Liver (tissue), 9 donors: ENCODE results near the gene ARHGEF12. TPM values are rescaled to one million over a fixed set of nuclear protein-coding genes. Genes with fewer than 3 reads are reported as not detected.

Experiments used
- DNase-seq: peaks from one replicate; pipeline ENCODE4 v3.0.0-alpha.2; 2017; ENCODE audit warnings: low spot score
- H3K27ac ChIP-seq, 2 donors: one replicate each; pipeline ENCODE4 v1.7.0; 2013; ENCODE audit warnings: inconsistent platforms in 2 of 2, low read length in 2 of 2, control low read depth in 1 of 2, low read depth in 1 of 2, mild to moderate bottlenecking in 1 of 2
- H3K27me3 ChIP-seq, 4 donors: one replicate each; pipeline versions ENCODE4 v1.6.1 to v1.7.0; 2013; ENCODE audit warnings: low read length in 3 of 4, inconsistent platforms in 1 of 4, mild to moderate bottlenecking in 1 of 4, moderate library complexity in 1 of 4; ENCODE audit not compliant: control insufficient read depth in 4 of 4, insufficient read depth in 4 of 4
- H3K36me3 ChIP-seq, 4 donors: one replicate each; pipeline versions ENCODE4 v1.6.1 to v1.7.0; 2013; ENCODE audit warnings: low read length in 3 of 4, mild to moderate bottlenecking in 3 of 4, low read depth in 1 of 4, moderate library complexity in 1 of 4; ENCODE audit not compliant: control insufficient read depth in 4 of 4, insufficient read depth in 3 of 4
- H3K4me1 ChIP-seq, 4 donors: one replicate each; pipeline versions ENCODE4 v1.6.1 to v1.7.0; 2013; ENCODE audit warnings: low read length in 3 of 4, mild to moderate bottlenecking in 3 of 4, moderate library complexity in 1 of 4; ENCODE audit not compliant: control insufficient read depth in 4 of 4, insufficient read depth in 4 of 4
- H3K4me3 ChIP-seq, 3 donors: one replicate each; pipeline versions ENCODE4 v1.6.1 to v1.7.0; 2013; ENCODE audit warnings: low read length in 3 of 3, control low read depth in 1 of 3, low read depth in 1 of 3, mild to moderate bottlenecking in 1 of 3
- H3K9ac ChIP-seq, 2 donors: one replicate each; pipeline ENCODE4 v1.7.0; 2013; ENCODE audit warnings: low read length in 2 of 2, mild to moderate bottlenecking in 2 of 2, moderate library complexity in 2 of 2, control low read depth in 1 of 2, low read depth in 1 of 2
- H3K9me3 ChIP-seq, 4 donors: one replicate each; pipeline versions ENCODE4 v1.6.1 to v1.7.0; 2013; ENCODE audit warnings: low read length in 3 of 4; ENCODE audit not compliant: control insufficient read depth in 4 of 4
- EGR1 ChIP-seq, 2 donors: IDR thresholded peaks; 2 replicates each; pipeline ENCODE4 v1.6.1; 2016 to 2018; ENCODE audit warnings: antibody characterized with exemption in 2 of 2, low read depth in 2 of 2
- FOXA1 ChIP-seq: IDR thresholded peaks from 2 replicates; pipeline ENCODE4 v1.6.1; 2016; ENCODE audit warnings: antibody characterized with exemption
- FOXA2 ChIP-seq: IDR thresholded peaks from 2 replicates; pipeline ENCODE4 v1.6.1; 2016; ENCODE audit warnings: antibody characterized with exemption
- GABPA ChIP-seq, 2 donors: IDR thresholded peaks in 1 of 2; conservative IDR thresholded peaks in 1 of 2; 2 replicates each; pipeline ENCODE4 v1.6.1; 2016; ENCODE audit warnings: antibody characterized with exemption in 2 of 2, mild to moderate bottlenecking in 1 of 2, moderate library complexity in 1 of 2
- HNF4A ChIP-seq, 2 donors: conservative IDR thresholded peaks; 2 replicates each; pipeline ENCODE4 v1.6.1; 2016; ENCODE audit warnings: antibody characterized with exemption in 2 of 2, mild to moderate bottlenecking in 2 of 2
- HNF4G ChIP-seq: IDR thresholded peaks from 2 replicates; pipeline ENCODE4 v1.6.1; 2016; ENCODE audit warnings: antibody characterized with exemption
- JUND ChIP-seq, 2 donors: IDR thresholded peaks; 2 replicates each; pipeline ENCODE4 v1.6.1; 2016; ENCODE audit warnings: antibody characterized with exemption in 2 of 2
- NR2F2 ChIP-seq: IDR thresholded peaks from 2 replicates; pipeline ENCODE4 v1.6.1; 2016; ENCODE audit warnings: antibody characterized with exemption
- RXRA ChIP-seq, 2 donors: IDR thresholded peaks; 2 replicates each; pipeline ENCODE4 v1.6.1; 2017 to 2018; ENCODE audit warnings: antibody characterized with exemption in 2 of 2, mild to moderate bottlenecking in 1 of 2
- SP1 ChIP-seq: IDR thresholded peaks from 2 replicates; pipeline ENCODE4 v1.6.1; 2018; ENCODE audit warnings: antibody characterized with exemption, mild to moderate bottlenecking
- TAF1 ChIP-seq: conservative IDR thresholded peaks from 2 replicates; pipeline ENCODE4 v1.6.1; 2016; ENCODE audit warnings: antibody characterized with exemption, mild to moderate bottlenecking
- YY1 ChIP-seq: IDR thresholded peaks from 2 replicates; pipeline ENCODE4 v1.6.1; 2016; ENCODE audit warnings: antibody characterized with exemption, mild to moderate bottlenecking
- WGBS: extraction: QIAGEN DNeasy Blood & Tissue Kit; methylation state at CpG from one replicate; pipeline ENCODE4 v1.1.7; 2013; 5-methylcytosine and 5-hydroxymethylcytosine counted together
- polyA plus RNA-seq, 2 donors: library from polyadenylated mRNA; stranded (reverse) in 1 of 2; unstranded in 1 of 2; fragments of 200-250 nt in 1 of 2; fragments of >200 nt in 1 of 2; fragmentation: Nextera tagmentation in 1 of 2; extraction: Ambion mirVana in 1 of 2; gene quantifications; one replicate each; pipeline versions ENCODE4 v1.2.1 to v1.2.3, GENCODE V29; 2013 to 2015
- total RNA-seq, 2 donors: library from RNA; depleted of rRNA; stranded (reverse); fragments of >200 nt; gene quantifications; one replicate each; pipeline ENCODE4 v1.2.3, GENCODE V29; 2014
- TF ChIP-seq, protein P1 (sequence below): IDR thresholded peaks from 2 replicates; pipeline ENCODE4 v1.6.1; 2016; ENCODE audit warnings: antibody characterized with exemption
- TF ChIP-seq, protein P2 (sequence below): IDR thresholded peaks from 2 replicates; pipeline ENCODE4 v1.6.1; 2016; ENCODE audit warnings: antibody characterized with exemption
- TF ChIP-seq, protein P3 (sequence below): IDR thresholded peaks from 2 replicates; pipeline ENCODE4 v1.6.1; 2016; ENCODE audit warnings: antibody characterized with exemption
- TF ChIP-seq, protein P4 (sequence below): IDR thresholded peaks from 2 replicates; pipeline ENCODE4 v1.6.1; 2016; ENCODE audit warnings: antibody characterized with exemption, mild to moderate bottlenecking
- TF ChIP-seq, protein P5 (sequence below): fragments of 150-350 bp; IDR thresholded peaks from 2 replicates; pipeline ENCODE4 v1.5.1; 2017; ENCODE audit warnings: improper control_type of control experiment, low read depth, low read length; ENCODE audit not compliant: missing input control
- donor health status: healthy.
- donor health status: healthy.
- donor health status: healthy.
- donor health status: healthy.
- donor health status: healthy.

Gene ARHGEF12
- total and polyA plus RNA-seq, 4 donors: 28.0 to 169 (median 53.9) TPM

DNA sequence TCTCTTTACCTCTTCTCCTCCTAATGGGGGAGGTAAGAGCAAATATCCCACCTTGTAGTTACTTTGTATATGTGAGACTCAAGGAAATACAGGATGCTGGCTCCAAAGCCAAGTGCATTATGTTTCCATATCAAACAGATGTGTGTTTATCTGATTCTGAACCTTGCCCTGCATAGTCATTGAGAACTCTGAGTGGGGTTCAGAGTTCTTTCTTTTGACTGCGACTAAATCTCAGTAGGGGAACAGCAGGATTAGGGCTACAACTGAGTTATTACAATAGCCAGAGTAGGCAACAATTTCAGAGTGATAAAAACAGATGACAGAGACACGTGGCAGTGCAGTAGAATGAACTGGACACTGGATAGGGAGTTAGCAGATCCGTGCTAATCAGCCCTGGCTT, 45.3 kb upstream of the ARHGEF12 start:
- no peak overlapping the region for H3K9ac ChIP-seq
- H3K27me3 ChIP-seq: no peaks in the 10 kb centered on the region
- H3K4me3 ChIP-seq: no peak overlapping the region
- WGBS: 36% methylated on average over 3 of the region's 3 CpGs
- H3K9me3 ChIP-seq: no peaks in the 10 kb centered on the region
- H3K27ac ChIP-seq: no peak overlapping the region
- H3K36me3 ChIP-seq: no peaks in the 10 kb centered on the region
- TF ChIP-seq HNF4A (conservative IDR thresholded peaks at IDR 0.05) (peak; percentile 91 to 96), JUND (IDR thresholded peaks at IDR 0.05) (no peak), FOXA1 (no peak), SP1 (peak; percentile 49), RXRA (IDR thresholded peaks at IDR 0.05) (peak; percentile 26 to 50), HNF4G (peak; percentile 58), FOXA2 (no peak)
- TF ChIP-seq, protein P1, sequence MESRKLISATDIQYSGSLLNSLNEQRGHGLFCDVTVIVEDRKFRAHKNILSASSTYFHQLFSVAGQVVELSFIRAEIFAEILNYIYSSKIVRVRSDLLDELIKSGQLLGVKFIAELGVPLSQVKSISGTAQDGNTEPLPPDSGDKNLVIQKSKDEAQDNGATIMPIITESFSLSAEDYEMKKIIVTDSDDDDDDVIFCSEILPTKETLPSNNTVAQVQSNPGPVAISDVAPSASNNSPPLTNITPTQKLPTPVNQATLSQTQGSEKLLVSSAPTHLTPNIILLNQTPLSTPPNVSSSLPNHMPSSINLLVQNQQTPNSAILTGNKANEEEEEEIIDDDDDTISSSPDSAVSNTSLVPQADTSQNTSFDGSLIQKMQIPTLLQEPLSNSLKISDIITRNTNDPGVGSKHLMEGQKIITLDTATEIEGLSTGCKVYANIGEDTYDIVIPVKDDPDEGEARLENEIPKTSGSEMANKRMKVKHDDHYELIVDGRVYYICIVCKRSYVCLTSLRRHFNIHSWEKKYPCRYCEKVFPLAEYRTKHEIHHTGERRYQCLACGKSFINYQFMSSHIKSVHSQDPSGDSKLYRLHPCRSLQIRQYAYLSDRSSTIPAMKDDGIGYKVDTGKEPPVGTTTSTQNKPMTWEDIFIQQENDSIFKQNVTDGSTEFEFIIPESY: no peak
- TF ChIP-seq, protein P2, sequence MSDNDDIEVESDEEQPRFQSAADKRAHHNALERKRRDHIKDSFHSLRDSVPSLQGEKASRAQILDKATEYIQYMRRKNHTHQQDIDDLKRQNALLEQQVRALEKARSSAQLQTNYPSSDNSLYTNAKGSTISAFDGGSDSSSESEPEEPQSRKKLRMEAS: no peak
- no peaks in the 10 kb centered on the region for H3K4me1 ChIP-seq
- no peak for DNase-seq

DNA sequence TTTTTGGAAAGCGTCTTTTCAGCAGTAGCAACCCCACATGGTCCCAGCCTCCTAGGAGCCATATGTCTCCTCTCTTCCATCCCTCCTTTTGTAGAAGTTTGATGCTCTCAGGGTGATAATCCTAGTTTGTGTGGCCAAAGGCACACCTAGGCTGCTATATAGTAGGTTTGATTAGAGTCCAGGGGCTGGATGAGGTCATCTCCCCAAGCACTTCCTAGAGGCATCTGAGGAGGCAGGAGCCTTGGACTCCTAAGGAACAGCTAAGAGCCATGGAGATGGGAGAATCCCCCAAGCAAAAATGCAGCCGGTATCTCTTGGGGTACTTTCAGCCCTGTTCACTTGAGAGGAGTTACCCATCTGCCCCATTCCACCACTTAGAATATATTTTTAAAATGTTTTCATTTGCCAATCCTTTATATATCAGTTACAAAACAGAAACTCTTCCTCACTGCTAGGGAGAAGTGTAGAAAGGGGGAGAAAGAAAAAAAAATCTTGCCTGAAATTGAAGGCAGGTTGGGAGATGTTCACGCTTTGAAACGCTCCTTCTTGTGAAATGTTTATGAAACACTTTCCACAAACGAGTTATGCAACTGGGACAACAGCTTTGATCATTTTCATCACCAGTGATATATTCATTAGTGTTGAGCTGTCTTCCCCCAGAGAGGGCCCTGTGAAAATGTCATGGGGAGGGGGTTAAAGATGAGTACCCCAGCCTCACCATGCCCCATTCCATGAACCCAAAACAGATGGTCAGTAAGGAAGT, 43.0 kb upstream of the ARHGEF12 start:
- DNase-seq: no peak
- Histone ChIP-seq H3K4me1 (no peaks in the 10 kb centered on the region), H3K4me3 (no peak overlapping the region), H3K36me3 (no peaks in the 10 kb centered on the region), H3K9ac (no peak overlapping the region), H3K9me3 (no peaks in the 10 kb centered on the region), H3K27ac (no peak overlapping the region), H3K27me3 (no peaks in the 10 kb centered on the region)
- TF ChIP-seq, protein P3, sequence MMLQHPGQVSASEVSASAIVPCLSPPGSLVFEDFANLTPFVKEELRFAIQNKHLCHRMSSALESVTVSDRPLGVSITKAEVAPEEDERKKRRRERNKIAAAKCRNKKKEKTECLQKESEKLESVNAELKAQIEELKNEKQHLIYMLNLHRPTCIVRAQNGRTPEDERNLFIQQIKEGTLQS: no peak
- TF ChIP-seq, protein P1: no peak
- TF ChIP-seq NR2F2 (no peak), HNF4A (conservative IDR thresholded peaks at IDR 0.05) (no peak), SP1 (no peak), YY1 (no peak), JUND (IDR thresholded peaks at IDR 0.05) (no peak), GABPA (IDR thresholded peaks at IDR 0.05 in 1 of 2, conservative IDR thresholded peaks at IDR 0.05 in 1 of 2) (no peak), EGR1 (IDR thresholded peaks at IDR 0.05; ENCODE audit: low read depth in 2 of 2) (no peak), HNF4G (no peak), TAF1 (no peak), RXRA (IDR thresholded peaks at IDR 0.05) (no peak)
- TF ChIP-seq, protein P4, sequence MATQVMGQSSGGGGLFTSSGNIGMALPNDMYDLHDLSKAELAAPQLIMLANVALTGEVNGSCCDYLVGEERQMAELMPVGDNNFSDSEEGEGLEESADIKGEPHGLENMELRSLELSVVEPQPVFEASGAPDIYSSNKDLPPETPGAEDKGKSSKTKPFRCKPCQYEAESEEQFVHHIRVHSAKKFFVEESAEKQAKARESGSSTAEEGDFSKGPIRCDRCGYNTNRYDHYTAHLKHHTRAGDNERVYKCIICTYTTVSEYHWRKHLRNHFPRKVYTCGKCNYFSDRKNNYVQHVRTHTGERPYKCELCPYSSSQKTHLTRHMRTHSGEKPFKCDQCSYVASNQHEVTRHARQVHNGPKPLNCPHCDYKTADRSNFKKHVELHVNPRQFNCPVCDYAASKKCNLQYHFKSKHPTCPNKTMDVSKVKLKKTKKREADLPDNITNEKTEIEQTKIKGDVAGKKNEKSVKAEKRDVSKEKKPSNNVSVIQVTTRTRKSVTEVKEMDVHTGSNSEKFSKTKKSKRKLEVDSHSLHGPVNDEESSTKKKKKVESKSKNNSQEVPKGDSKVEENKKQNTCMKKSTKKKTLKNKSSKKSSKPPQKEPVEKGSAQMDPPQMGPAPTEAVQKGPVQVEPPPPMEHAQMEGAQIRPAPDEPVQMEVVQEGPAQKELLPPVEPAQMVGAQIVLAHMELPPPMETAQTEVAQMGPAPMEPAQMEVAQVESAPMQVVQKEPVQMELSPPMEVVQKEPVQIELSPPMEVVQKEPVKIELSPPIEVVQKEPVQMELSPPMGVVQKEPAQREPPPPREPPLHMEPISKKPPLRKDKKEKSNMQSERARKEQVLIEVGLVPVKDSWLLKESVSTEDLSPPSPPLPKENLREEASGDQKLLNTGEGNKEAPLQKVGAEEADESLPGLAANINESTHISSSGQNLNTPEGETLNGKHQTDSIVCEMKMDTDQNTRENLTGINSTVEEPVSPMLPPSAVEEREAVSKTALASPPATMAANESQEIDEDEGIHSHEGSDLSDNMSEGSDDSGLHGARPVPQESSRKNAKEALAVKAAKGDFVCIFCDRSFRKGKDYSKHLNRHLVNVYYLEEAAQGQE: no peak
- TF ChIP-seq, protein P5, sequence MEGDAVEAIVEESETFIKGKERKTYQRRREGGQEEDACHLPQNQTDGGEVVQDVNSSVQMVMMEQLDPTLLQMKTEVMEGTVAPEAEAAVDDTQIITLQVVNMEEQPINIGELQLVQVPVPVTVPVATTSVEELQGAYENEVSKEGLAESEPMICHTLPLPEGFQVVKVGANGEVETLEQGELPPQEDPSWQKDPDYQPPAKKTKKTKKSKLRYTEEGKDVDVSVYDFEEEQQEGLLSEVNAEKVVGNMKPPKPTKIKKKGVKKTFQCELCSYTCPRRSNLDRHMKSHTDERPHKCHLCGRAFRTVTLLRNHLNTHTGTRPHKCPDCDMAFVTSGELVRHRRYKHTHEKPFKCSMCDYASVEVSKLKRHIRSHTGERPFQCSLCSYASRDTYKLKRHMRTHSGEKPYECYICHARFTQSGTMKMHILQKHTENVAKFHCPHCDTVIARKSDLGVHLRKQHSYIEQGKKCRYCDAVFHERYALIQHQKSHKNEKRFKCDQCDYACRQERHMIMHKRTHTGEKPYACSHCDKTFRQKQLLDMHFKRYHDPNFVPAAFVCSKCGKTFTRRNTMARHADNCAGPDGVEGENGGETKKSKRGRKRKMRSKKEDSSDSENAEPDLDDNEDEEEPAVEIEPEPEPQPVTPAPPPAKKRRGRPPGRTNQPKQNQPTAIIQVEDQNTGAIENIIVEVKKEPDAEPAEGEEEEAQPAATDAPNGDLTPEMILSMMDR: no peak
- WGBS: 58% methylated on average over 5 of the region's 5 CpGs
